Mesodermal cell (in vitro differentiated cells): Measurements from ENCODE around the gene ALK.

Source experiments
- H3K27ac ChIP-seq: 2 replicates; pipeline ENCODE4 v1.7.0; 2013; ENCODE audit warnings: mild to moderate bottlenecking, low read depth, low read length, moderate library complexity; ENCODE audit not compliant: severe bottlenecking
- H3K36me3 ChIP-seq: 2 replicates; pipeline ENCODE4 v1.7.1; 2013; ENCODE audit warnings: mild to moderate bottlenecking, low read length, moderate library complexity; ENCODE audit not compliant: control insufficient read depth, insufficient read depth
- H3K4me1 ChIP-seq: one replicate; pipeline ENCODE4 v1.7.1; 2013; ENCODE audit warnings: mild to moderate bottlenecking, low read length; ENCODE audit not compliant: insufficient read depth, control insufficient read depth, poor library complexity, severe bottlenecking
- H3K4me3 ChIP-seq: 2 replicates; pipeline ENCODE4 v1.7.0; 2013; ENCODE audit warnings: low read length, control low read depth, mild to moderate bottlenecking; ENCODE audit not compliant: insufficient read depth, poor library complexity, severe bottlenecking; ENCODE audit errors: extremely low read depth
- H3K9me3 ChIP-seq: 2 replicates; pipeline ENCODE4 v1.7.1; 2013; ENCODE audit warnings: mild to moderate bottlenecking, low read length, moderate library complexity; ENCODE audit not compliant: control insufficient read depth
- WGBS, 2 experiments: methylation state at CpG; one replicate each; pipeline ENCODE4 v1.1.5; 2013; ENCODE audit warnings: missing lambda C conversion rate in 2 of 2; ENCODE audit not compliant: insufficient coverage in 2 of 2; 5-methylcytosine and 5-hydroxymethylcytosine counted together

ALK gene

GRCh38 chr2:29634916-29635315, 286.5 kb downstream of the ALK start:
- Histone ChIP-seq H3K4me3 (no peak overlapping the region), H3K4me1 (no peaks in the 10 kb centered on the region), H3K9me3 (no peaks in the 10 kb centered on the region), H3K36me3 (no peaks in the 10 kb centered on the region), H3K27ac (no peak overlapping the region)
- WGBS, 2 experiments, result no CpG with 5 or more reads among the region's 1 CpG

- Histone ChIP-seq H3K9me3 (no peaks in the 10 kb centered on the region), H3K27ac (no peak overlapping the region), H3K4me1 (peaks cover 11% of the 10 kb centered on the region), H3K4me3 (no peak overlapping the region), H3K36me3 (no peaks in the 10 kb centered on the region)
- 100% methylated on average over 1 of the region's 2 CpGs; no CpG with 5 or more reads in 1 of the 2 experiments for WGBS, 2 experiments
Measured at GRCh38 chr2:29632018-29632417, 289.4 kb downstream of the ALK start.

GRCh38 chr2:29629495-29629894, 291.9 kb downstream of the ALK start:
- Histone ChIP-seq H3K36me3 (no peaks in the 10 kb centered on the region), H3K9me3 (no peaks in the 10 kb centered on the region), H3K4me3 (no peak overlapping the region), H3K4me1 (peaks cover 18% of the 10 kb centered on the region), H3K27ac (no peak overlapping the region)

GRCh38 chr2:29628862-29629261, 292.5 kb downstream of the ALK start:
- 85 to 100% methylated on average over 1 to 3 of the region's 4 CpGs for WGBS, 2 experiments
- no peak overlapping the region for H3K27ac ChIP-seq
- no peaks in the 10 kb centered on the region for H3K36me3 ChIP-seq
- H3K9me3 ChIP-seq, result no peaks in the 10 kb centered on the region
- peaks cover 18% of the 10 kb centered on the region for H3K4me1 ChIP-seq
- no peak overlapping the region for H3K4me3 ChIP-seq

GRCh38 chr2:29628108-29628745, 293.2 kb downstream of the ALK start:
- Histone ChIP-seq H3K27ac (no peak overlapping the region), H3K36me3 (no peaks in the 10 kb centered on the region), H3K4me1 (peaks cover 18% of the 10 kb centered on the region), H3K4me3 (no peak overlapping the region), H3K9me3 (no peaks in the 10 kb centered on the region)
- no CpG with 5 or more reads among the region's 2 CpGs for WGBS, 2 experiments

GRCh38 chr2:29627279-29627711, 294.1 kb downstream of the ALK start:
- 33% methylated on average over 1 of the region's 5 CpGs; no CpG with 5 or more reads in 1 of the 2 experiments for WGBS, 2 experiments
- Histone ChIP-seq H3K4me3 (no peak overlapping the region), H3K36me3 (no peaks in the 10 kb centered on the region), H3K4me1 (peaks cover 18% of the 10 kb centered on the region), H3K27ac (peak overlapping the region; percentile 65), H3K9me3 (no peaks in the 10 kb centered on the region)

- no peaks in the 10 kb centered on the region for H3K9me3 ChIP-seq
- H3K36me3 ChIP-seq, result no peaks in the 10 kb centered on the region
- peaks cover 4% of the 10 kb centered on the region for H3K4me1 ChIP-seq
- no peak overlapping the region for H3K27ac ChIP-seq
- H3K4me3 ChIP-seq, result no peak overlapping the region
- WGBS, 2 experiments, result 86 to 100% methylated on average over 1 of the region's 1 CpG
Measured at GRCh38 chr2:29620890-29621289, 300.5 kb downstream of the ALK start.

GRCh38 chr2:29619689-29620088, 301.7 kb downstream of the ALK start:
- Histone ChIP-seq H3K36me3 (no peaks in the 10 kb centered on the region), H3K4me1 (peaks cover 4% of the 10 kb centered on the region), H3K9me3 (no peaks in the 10 kb centered on the region), H3K4me3 (no peak overlapping the region), H3K27ac (no peak overlapping the region)
- WGBS, 2 experiments, result 85 to 90% methylated on average over 2 to 4 of the region's 6 CpGs

- Histone ChIP-seq H3K36me3 (no peaks in the 10 kb centered on the region), H3K4me3 (no peak overlapping the region), H3K4me1 (peaks cover 4% of the 10 kb centered on the region), H3K9me3 (no peaks in the 10 kb centered on the region), H3K27ac (no peak overlapping the region)
- 63 to 80% methylated on average over 1 of the region's 2 CpGs for WGBS, 2 experiments
Measured at GRCh38 chr2:29618024-29618423, 303.4 kb downstream of the ALK start.

GRCh38 chr2:29617351-29617750, 304.0 kb downstream of the ALK start:
- no peaks in the 10 kb centered on the region for H3K36me3 ChIP-seq
- H3K4me3 ChIP-seq, result no peak overlapping the region
- H3K27ac ChIP-seq, result no peak overlapping the region
- no peaks in the 10 kb centered on the region for H3K9me3 ChIP-seq
- H3K4me1 ChIP-seq, result peaks cover 4% of the 10 kb centered on the region
- 90 to 95% methylated on average over 1 to 3 of the region's 3 CpGs for WGBS, 2 experiments

- no peaks in the 10 kb centered on the region for H3K36me3 ChIP-seq
- no CpG with 5 or more reads among the region's 1 CpG for WGBS, 2 experiments
Measured at GRCh38 chr2:29616569-29616968, 304.8 kb downstream of the ALK start.

More at GRCh38 chr2:29616569-29616968, 304.8 kb downstream of the ALK start:
- no peak overlapping the region for H3K4me3 ChIP-seq
- no peaks in the 10 kb centered on the region for H3K9me3 ChIP-seq
- H3K27ac ChIP-seq, result peak overlapping the region; percentile 10
- peaks cover 4% of the 10 kb centered on the region for H3K4me1 ChIP-seq
